ENCODE results near the gene GIMAP7.
"Not testable (repeated sequence)": the region's sequence is repeated elsewhere in the genome, so short reads cannot be mapped to it uniquely, and the experiment has no call there.

GIMAP7 gene

GRCh38 chr7:150511048-150511447 lies 3.6 kb upstream of the GIMAP7 start:
- DNase-seq (ENCODE audit: low read depth in 1 of 2, low spot score in 1 of 2): no peak

DNA sequence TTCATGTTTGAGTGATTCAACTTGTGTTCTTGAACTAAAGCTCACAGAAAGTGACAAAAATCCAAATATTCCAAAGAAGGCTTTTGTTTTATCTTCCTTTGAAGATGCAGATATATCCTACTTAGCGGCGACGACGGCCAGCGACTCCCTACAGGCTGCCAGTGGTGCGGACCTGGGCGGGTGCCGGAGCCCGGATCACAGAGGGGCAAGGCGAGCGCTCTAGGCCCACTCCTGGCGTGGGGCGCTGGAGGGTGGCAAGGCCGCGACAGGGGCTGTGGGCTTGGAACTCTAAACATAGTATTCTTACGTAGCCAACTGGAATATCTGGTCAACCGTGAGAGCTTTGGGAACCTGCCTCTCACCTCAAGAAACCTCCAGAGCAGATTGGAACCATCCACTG lies 914 bp upstream of the GIMAP7 start:
- DNase-seq (ENCODE audit: low read depth in 1 of 2, low spot score in 1 of 2): no peak

GRCh38 chr7:150515248-150516147 lies 826 bp downstream of the GIMAP7 start:
- DNase-seq (ENCODE audit: low read depth in 1 of 2, low spot score in 1 of 2): no peak

DNA sequence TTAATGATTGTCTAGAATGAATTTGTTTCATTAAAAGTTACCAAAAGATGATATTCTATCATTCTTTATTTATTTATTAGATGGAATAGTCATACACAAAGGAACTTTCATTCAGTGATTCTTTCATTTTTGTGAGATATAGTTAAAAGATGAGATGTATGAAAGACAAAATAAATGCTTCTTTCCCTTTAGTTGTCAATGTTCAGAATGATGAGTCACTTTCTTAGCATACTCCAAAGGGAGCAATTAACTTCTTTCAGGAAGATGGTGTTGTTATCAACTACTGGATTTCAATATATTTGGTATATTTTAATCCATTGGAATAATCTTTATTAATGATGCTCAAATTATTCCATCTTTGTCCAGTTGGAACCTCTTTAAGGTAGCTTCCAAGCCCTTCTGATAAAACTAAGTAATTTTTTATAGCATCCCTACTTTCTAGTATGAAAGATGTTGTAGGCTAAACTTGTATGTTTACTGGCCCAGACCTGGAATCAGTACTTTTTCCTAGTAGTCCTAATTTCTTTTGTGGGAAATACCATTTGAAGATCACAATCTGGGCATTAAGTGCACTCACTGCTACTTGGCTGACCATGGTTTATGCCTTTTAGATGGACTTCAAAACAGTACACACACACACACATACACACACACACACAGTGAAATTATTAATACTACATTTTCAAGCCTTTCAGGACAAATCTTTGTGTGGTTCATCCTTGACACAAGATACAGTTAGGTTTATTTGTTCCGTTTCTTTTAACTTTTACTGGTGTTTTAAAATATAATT lies 2.5 kb downstream of the GIMAP7 start:
- DNase-seq (ENCODE audit: low read depth in 1 of 2, low spot score in 1 of 2): no peak

GRCh38 chr7:150519310-150519709 lies 4.6 kb downstream of the GIMAP7 start:
- no peak for DNase-seq (ENCODE audit: low read depth in 1 of 2, low spot score in 1 of 2)

GRCh38 chr7:150520145-150520544 lies 5.5 kb downstream of the GIMAP7 start:
- DNase-seq (ENCODE audit: low read depth in 1 of 2, low spot score in 1 of 2): no peak

- DNase-seq (ENCODE audit: low read depth in 1 of 2, low spot score in 1 of 2): not testable (repeated sequence)
Measured at GRCh38 chr7:150522931-150523330, 8.3 kb downstream of the GIMAP7 start.

GRCh38 chr7:150524018-150524417 lies 9.3 kb downstream of the GIMAP7 start:
- no peak for DNase-seq (ENCODE audit: low read depth in 1 of 2, low spot score in 1 of 2)

DNA sequence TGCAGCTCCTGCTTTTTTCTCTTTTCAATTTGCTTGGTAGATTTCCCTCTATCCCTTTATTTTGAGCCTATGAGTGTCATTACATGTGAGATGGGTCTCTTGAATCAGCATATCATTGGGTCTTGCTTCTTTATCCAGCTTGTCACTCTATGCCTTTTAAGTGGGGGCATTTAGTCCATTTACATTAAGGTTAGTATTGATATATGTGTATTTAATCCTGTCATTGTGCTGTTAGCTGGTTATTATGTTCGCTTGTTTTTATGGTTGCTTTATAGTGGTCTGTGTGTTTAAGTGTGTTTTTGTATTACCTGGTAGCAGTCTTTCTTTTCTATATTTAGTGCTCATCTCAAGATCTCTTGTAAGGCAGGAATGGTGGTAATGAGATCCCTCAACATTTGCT lies 17.0 kb downstream of the GIMAP7 start:
- no peak for DNase-seq (ENCODE audit: low read depth in 1 of 2, low spot score in 1 of 2)

DNA sequence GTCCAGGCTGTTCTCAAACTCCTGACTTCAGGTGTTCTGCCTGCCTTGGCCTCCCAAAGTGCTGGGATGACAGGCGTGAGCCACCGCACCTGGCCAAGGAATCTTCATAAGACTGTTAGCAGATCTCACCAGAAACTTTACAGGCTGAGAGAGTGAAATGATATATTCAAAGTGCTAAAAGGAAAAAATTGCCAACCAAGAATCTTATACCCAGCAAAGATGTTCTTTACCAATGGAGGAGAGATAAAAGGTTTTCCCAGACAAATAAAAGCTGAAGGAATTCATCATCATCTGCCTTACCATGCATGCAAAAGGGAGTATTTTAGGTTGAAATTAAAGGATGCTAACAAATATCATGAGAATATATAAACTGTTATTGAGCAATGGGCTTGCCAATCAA lies 23.6 kb downstream of the GIMAP7 start:
- DNase-seq (ENCODE audit: low read depth in 1 of 2, low spot score in 1 of 2): no peak

GRCh38 chr7:150553163-150553562 lies 38.5 kb downstream of the GIMAP7 start:
- DNase-seq (ENCODE audit: low read depth in 1 of 2, low spot score in 1 of 2): no peak

DNA sequence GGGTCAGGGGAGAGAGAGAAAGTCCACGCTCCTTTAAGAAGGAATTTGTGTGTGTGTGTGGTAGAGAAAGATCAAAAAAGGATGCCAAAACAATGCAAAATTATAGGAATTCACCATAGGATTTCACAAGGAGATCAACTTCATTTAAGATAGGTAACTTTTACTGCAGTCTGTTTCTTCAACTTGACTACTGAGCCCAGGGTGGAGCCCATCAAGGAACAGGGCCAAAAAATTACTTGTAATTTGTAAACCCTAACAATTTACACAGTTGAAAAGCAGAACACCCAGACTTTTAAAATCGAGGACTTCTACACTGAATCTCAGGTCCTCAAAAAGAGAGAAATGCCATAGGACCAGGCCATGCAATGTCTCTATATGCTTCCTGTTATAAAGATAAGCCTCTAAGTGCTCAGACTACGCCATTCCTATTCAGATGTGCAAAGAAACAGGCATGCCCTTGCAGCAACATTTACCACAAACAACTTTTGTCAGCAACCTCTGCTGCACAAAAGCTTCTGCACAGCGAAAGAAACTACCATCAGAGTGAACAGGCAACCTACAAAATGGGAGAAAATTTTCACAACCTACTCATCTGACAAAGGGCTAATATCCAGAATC lies 42.0 kb downstream of the GIMAP7 start:
- no peak for DNase-seq (ENCODE audit: low read depth in 1 of 2, low spot score in 1 of 2)

DNA sequence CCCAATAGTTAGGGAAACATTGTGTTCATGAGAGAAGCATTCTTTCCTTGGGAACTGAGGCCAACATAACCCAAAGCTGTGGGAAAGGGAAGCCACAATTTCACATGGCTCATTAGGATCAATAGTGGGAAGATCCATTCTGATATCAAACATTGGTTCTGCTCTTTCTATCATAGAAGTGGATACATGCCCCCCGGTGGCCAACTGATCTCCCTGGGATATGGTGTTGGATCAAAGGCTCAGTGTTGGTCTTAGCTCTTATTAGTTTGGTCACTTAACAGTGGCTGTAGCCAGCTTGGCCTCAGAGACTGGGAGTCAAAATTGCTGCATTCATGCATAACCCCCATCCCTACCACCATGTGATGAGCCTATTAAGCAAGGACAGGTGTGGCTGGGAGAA lies 45.8 kb downstream of the GIMAP7 start:
- no peak for DNase-seq (ENCODE audit: low read depth in 1 of 2, low spot score in 1 of 2)

GRCh38 chr7:150562919-150563318 lies 48.2 kb downstream of the GIMAP7 start:
- DNase-seq (ENCODE audit: low read depth in 1 of 2, low spot score in 1 of 2): no peak

DNA sequence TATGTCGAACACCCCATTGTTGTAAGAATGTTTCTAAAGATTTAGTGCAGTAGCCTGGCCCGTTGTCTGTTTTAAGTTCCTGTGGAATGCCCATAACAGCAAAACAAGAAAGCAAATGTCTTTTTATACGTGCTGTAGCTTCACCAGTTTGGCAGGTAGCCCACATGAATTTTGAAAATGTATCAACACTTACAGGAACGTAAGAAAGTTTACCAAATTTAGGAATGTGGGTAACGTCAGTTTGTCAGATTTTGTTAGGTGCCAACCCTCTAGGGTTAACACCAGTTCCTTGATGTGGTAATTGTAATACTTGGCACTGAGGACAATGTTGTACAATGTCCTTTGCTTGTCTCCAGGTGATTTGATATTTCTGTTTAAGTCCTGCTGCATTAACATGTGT lies 49.3 kb downstream of the GIMAP7 start:
- no peak for DNase-seq (ENCODE audit: low read depth in 1 of 2, low spot score in 1 of 2)

GRCh38 chr7:150564566-150564965 lies 49.9 kb downstream of the GIMAP7 start:
- no peak for DNase-seq (ENCODE audit: low read depth in 1 of 2, low spot score in 1 of 2)

DNA sequence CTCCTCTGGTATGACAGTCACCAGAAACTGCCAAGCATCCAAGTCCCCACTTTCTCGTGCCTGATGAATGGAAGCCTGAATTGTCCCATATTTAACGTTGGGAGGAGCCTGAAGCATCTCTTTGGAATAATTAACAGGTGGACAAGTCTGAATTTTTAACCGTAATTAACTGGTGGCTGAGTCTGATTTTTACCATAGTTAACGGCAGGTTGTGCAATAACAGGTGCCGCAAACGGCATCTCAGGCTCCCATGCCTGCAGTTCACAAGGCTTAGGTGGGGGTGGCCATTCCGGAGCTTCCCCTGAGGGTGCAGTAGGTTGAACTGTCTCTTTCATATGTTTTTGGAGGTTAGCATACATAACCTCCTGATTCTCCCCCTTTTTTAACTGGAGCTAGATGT lies 50.6 kb downstream of the GIMAP7 start:
- no peak for DNase-seq (ENCODE audit: low read depth in 1 of 2, low spot score in 1 of 2)

DNA sequence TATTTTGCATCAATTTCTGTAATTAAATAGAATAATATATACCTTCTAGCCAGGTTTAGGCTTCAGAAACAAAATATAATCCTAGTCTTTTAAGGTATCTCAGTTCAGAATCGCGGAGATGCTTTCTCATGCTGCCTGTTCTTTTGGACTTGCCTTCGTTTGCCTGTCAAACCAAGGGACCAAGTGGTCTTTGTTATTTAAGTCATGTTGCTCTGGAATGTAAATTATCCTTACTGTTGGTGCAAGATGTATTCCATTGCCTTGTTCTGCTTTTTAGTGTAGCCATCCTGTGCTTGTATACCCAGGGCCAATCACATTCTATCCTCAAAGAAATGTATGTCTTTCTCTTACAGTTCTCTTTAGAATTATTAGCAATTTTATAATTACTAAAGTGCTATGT lies 51.5 kb downstream of the GIMAP7 start:
- DNase-seq (ENCODE audit: low read depth in 1 of 2, low spot score in 1 of 2): no peak

GRCh38 chr7:150566572-150566971 lies 51.9 kb downstream of the GIMAP7 start:
- no peak for DNase-seq (ENCODE audit: low read depth in 1 of 2, low spot score in 1 of 2)

DNA sequence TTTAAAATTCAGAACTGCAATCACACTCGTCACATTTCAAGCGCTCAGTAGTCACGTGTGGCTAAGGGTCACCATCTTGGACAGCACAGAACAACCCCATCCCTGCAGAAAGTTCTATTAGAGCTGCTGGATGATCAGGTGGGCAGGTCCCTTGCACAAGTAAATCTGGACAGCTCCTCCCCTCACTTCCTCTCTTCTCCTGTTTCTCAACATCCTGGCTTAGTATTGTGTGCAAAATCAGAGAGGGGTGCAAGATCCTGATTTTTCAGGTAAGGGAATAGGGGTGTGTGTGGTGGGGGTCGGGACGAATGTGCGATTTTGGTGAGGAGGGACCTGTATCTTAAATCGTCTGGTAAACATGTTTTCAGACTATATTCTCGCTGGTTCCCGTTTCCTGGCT lies 52.5 kb downstream of the GIMAP7 start, which contains the start of gene GIMAP4:
GIMAP4 (plus strand) TSS at position 222 of the 400 bp plus-strand sequence. CDS start 2,512 bp downstream, outside the sequence.
- DNase-seq (ENCODE audit: low read depth in 1 of 2, low spot score in 1 of 2): no peak

GRCh38 chr7:150567871-150568301 lies 53.2 kb downstream of the GIMAP7 start:
- no peak for DNase-seq (ENCODE audit: low read depth in 1 of 2, low spot score in 1 of 2)

DNA sequence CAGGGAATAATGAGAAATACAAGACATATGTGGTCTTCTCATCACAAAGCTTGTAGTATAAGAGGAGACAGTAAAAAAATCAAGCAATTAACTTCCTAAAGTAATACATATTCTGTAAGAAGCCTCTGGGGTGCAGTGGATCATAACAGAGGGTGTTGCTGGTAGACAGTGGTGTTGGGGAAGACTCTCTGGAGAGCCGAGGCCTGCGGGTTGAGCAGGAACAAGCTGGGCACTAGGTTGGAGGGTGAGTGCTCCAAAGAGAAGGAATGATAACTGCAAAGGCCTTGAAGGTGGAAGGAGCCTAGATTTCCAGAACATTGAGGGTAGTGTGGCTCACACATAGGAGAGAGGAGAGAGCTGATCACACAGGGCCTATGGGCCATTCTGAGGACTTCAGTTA lies 54.0 kb downstream of the GIMAP7 start:
- DNase-seq (ENCODE audit: low read depth in 1 of 2, low spot score in 1 of 2): no peak
